UCSD-AML1 (cell line): ENCODE results near the gene DIO3.

Source experiments
- DNase-seq: peaks from one replicate; lab custom pipeline; 2025; ENCODE audit not compliant: unreplicated experiment; lab: John Stamatoyannopoulos, UW

DIO3 gene

GRCh38 chr14:101561145-101561896, at the start of gene DIO3:
DIO3 (plus strand) TSS chr14:101561495.
- no peak for DNase-seq

- peak; percentile 72 for DNase-seq
Observed at GRCh38 chr14:101511620-101512375, 49.5 kb upstream of the DIO3 start.

GRCh38 chr14:101512376-101512695, 49.0 kb upstream of the DIO3 start:
- DNase-seq = no peak

GRCh38 chr14:101514136-101514535, 47.2 kb upstream of the DIO3 start:
- DNase-seq = no peak

GRCh38 chr14:101516401-101516800, 44.9 kb upstream of the DIO3 start:
- DNase-seq = no peak

GRCh38 chr14:101518611-101519473, 42.5 kb upstream of the DIO3 start:
- DNase-seq = peak; percentile 42

GRCh38 chr14:101520621-101521472, 40.4 kb upstream of the DIO3 start:
- no peak for DNase-seq

- no peak for DNase-seq
Observed at GRCh38 chr14:101521473-101521915, 39.8 kb upstream of the DIO3 start.

- DNase-seq = no peak
Observed at GRCh38 chr14:101521978-101522377, 39.3 kb upstream of the DIO3 start.

- DNase-seq = no peak
Observed at GRCh38 chr14:101525640-101526527, 35.4 kb upstream of the DIO3 start.

- no peak for DNase-seq
Observed at GRCh38 chr14:101527987-101528386, 33.3 kb upstream of the DIO3 start.

GRCh38 chr14:101529079-101529478, 32.2 kb upstream of the DIO3 start:
- DNase-seq = no peak

- no peak for DNase-seq
Observed at GRCh38 chr14:101534198-101534597, 27.1 kb upstream of the DIO3 start.

- DNase-seq = peak; percentile 53
Observed at GRCh38 chr14:101535232-101535631, 26.1 kb upstream of the DIO3 start.

- no peak for DNase-seq
Observed at GRCh38 chr14:101535701-101536207, 25.5 kb upstream of the DIO3 start.

GRCh38 chr14:101537286-101537685, 24.0 kb upstream of the DIO3 start:
- DNase-seq = no peak

- peak; percentile 59 for DNase-seq
Observed at GRCh38 chr14:101538878-101539277, 22.4 kb upstream of the DIO3 start.

GRCh38 chr14:101539880-101540279, 21.4 kb upstream of the DIO3 start:
- no peak for DNase-seq
